Measurements from ENCODE around the gene SLC30A2. TPM values are rescaled to one million over a fixed set of nuclear protein-coding genes. Genes with fewer than 3 reads are reported as not detected.

Gene SLC30A2
- polyA plus RNA-seq, 3 donors, result not detected

DNA sequence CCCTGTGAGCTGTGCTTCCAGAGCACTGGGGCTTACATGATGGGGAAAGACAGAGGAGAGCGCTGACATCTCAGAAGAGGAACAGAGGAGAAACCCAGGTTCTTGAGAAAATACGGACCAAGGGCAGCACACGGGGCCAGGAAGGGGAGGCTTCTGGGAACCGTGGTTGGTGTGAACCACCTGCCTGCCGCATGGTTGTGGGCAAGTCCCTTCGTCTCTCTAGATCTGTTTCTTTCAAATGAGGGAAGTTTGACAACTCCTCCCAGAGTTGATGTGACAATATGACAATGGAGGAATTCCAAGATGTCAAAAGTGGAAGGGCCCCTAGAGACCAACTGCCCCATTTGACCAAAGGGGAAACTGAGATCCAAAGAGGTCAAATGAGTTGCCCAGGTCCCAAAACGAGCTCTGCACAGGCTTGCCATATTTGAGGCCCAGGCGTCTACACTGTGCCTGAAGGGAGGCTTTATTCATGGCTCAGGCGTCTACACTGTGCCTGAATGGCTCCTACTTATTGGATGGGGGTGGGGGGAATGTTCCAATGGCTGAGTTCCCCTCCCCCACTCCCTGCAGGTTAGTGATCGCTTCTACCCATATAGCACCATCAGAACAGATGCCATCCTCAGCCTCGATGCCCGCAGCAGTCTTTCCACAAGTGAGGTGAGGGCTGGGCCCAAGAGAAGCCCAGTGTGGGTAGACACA is 13.1 kb downstream of the SLC30A2 start:
- DNase-seq, result peak in 1 of 3 donors; percentile 48
- peaks cover 0 to 5% (median 0%) of the 10 kb centered on the region in 7 donors for H3K9me3 Mint-ChIP-seq
- no peak overlapping the region for H3K9ac ChIP-seq (ENCODE audit: insufficient read depth, low read length, poor library complexity, severe bottlenecking)
- WGBS (ENCODE audit: insufficient coverage), result 90% methylated on average over 3 of the region's 12 CpGs
- intact Hi-C loops (cut with micrococcal nuclease), result loop anchor here (10.0 kb wide), 1 partner anchor 112 kb away; no protein-coding TSS in a partner anchor
- H3K4me1 Mint-ChIP-seq, result peaks cover 15% of the 10 kb centered on the region
- H3K27me3 ChIP-seq (ENCODE audit: control insufficient read depth in 2 of 2, insufficient read depth in 2 of 2, low read length in 2 of 2), result peaks cover 0 to 24% of the 10 kb centered on the region in 2 donors
- H3K36me3 ChIP-seq (replicated peaks in 1 of 2; ENCODE audit: control insufficient read depth in 1 of 2, insufficient read depth in 2 of 2, low read length in 2 of 2), result no peaks in the 10 kb centered on the region
- no peak overlapping the region for H3K4me3 Mint-ChIP-seq
- no peak overlapping the region for H3K27ac ChIP-seq (ENCODE audit: low read depth in 1 of 2, low read length in 2 of 2)
- H3K79me2 ChIP-seq (ENCODE audit: insufficient read depth, low read length), result no peaks in the 10 kb centered on the region
- H3K9me3 ChIP-seq (replicated peaks in 1 of 2; ENCODE audit: control insufficient read depth in 1 of 2, insufficient read depth in 1 of 2, low read length in 2 of 2), result no peaks in the 10 kb centered on the region
- no peak overlapping the region for H3K4me3 ChIP-seq (replicated peaks in 1 of 3; ENCODE audit: low read depth in 2 of 3, low read length in 3 of 3)
- no peaks in the 10 kb centered on the region for H4K20me1 ChIP-seq (ENCODE audit: insufficient read depth, low read length)
- H3K4me2 ChIP-seq (replicated peaks; ENCODE audit: extremely low read depth, low read length, poor library complexity, severe bottlenecking), result no peak overlapping the region
- peak overlapping the region in 1 of 7 donors; percentile 28 for H3K27ac Mint-ChIP-seq
- no peaks in the 10 kb centered on the region for H3K36me3 Mint-ChIP-seq
- no peak overlapping the region for H2AFZ ChIP-seq (ENCODE audit: insufficient read depth, low read depth, low read length, poor library complexity, severe bottlenecking)
- peaks cover 11 to 21% of the 10 kb centered on the region in 2 donors for H3K4me1 ChIP-seq (ENCODE audit: control insufficient read depth in 1 of 2, insufficient read depth in 2 of 2, low read length in 2 of 2)
- H3K27me3 Mint-ChIP-seq (ENCODE audit: low read depth in 3 of 3), result peaks cover 21 to 28% (median 27%) of the 10 kb centered on the region in 3 donors
- TF ChIP-seq, protein P1, sequence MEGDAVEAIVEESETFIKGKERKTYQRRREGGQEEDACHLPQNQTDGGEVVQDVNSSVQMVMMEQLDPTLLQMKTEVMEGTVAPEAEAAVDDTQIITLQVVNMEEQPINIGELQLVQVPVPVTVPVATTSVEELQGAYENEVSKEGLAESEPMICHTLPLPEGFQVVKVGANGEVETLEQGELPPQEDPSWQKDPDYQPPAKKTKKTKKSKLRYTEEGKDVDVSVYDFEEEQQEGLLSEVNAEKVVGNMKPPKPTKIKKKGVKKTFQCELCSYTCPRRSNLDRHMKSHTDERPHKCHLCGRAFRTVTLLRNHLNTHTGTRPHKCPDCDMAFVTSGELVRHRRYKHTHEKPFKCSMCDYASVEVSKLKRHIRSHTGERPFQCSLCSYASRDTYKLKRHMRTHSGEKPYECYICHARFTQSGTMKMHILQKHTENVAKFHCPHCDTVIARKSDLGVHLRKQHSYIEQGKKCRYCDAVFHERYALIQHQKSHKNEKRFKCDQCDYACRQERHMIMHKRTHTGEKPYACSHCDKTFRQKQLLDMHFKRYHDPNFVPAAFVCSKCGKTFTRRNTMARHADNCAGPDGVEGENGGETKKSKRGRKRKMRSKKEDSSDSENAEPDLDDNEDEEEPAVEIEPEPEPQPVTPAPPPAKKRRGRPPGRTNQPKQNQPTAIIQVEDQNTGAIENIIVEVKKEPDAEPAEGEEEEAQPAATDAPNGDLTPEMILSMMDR (IDR thresholded peaks at IDR 0.05), result no peak

DNA sequence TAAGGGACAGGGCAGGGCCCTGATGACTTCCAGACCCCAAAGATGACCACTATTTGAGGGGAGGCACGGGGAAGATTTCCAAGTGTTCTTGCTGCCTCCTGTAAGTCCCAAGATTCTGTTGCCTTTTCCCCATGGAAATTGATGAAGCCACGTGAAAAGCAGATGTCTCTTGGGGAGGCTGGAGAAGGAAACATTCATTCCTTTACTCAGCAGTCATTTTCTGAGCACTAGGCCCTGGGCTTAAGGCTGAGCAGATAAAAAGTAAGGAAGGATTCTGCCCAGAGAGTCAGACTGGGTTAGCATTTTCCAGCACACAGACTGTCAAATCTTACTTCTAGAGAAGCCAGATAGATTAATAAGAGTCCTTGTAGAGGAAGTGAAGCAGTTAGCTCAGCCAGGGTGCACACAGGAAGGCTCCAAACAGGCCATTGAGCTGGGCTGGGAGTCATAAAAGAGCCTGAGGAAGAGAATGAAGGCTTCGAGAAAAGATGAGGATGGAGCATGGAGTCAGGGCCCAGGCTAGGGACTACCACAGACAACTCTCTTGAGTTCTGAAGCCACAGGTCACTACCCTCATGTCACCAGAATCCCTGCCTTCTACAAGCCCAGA is 14.2 kb downstream of the SLC30A2 start:
- Histone ChIP-seq H4K20me1 (ENCODE audit: insufficient read depth, low read length) (no peaks in the 10 kb centered on the region), H3K36me3 (replicated peaks in 1 of 2; ENCODE audit: control insufficient read depth in 1 of 2, insufficient read depth in 2 of 2, low read length in 2 of 2) (no peaks in the 10 kb centered on the region), H3K4me3 (replicated peaks in 1 of 3; ENCODE audit: low read depth in 2 of 3, low read length in 3 of 3) (no peak overlapping the region), H3K27me3 (ENCODE audit: control insufficient read depth in 2 of 2, insufficient read depth in 2 of 2, low read length in 2 of 2) (peaks cover 0 to 21% of the 10 kb centered on the region in 2 donors), H3K4me1 (ENCODE audit: control insufficient read depth in 1 of 2, insufficient read depth in 2 of 2, low read length in 2 of 2) (peaks cover 11 to 21% of the 10 kb centered on the region in 2 donors), H3K9me3 (replicated peaks in 1 of 2; ENCODE audit: control insufficient read depth in 1 of 2, insufficient read depth in 1 of 2, low read length in 2 of 2) (no peaks in the 10 kb centered on the region), H3K4me2 (replicated peaks; ENCODE audit: extremely low read depth, low read length, poor library complexity, severe bottlenecking) (no peak overlapping the region), H3K27ac (ENCODE audit: low read depth in 1 of 2, low read length in 2 of 2) (no peak overlapping the region), H3K9ac (ENCODE audit: insufficient read depth, low read length, poor library complexity, severe bottlenecking) (no peak overlapping the region), H2AFZ (ENCODE audit: insufficient read depth, low read depth, low read length, poor library complexity, severe bottlenecking) (no peak overlapping the region), H3K79me2 (ENCODE audit: insufficient read depth, low read length) (no peaks in the 10 kb centered on the region)
- Mint-ChIP-seq H3K9me3 (peaks cover 0 to 5% (median 0%) of the 10 kb centered on the region in 7 donors), H3K4me1 (peaks cover 20% of the 10 kb centered on the region), H3K36me3 (no peaks in the 10 kb centered on the region), H3K27me3 (ENCODE audit: low read depth in 3 of 3) (peaks cover 21 to 24% (median 23%) of the 10 kb centered on the region in 3 donors), H3K4me3 (no peak overlapping the region), H3K27ac (peak overlapping the region in 1 of 7 donors; percentile 9)
- intact Hi-C loops (cut with micrococcal nuclease), result loop anchor here (10.0 kb wide), 1 partner anchor 113 kb away; no protein-coding TSS in a partner anchor
- DNase-seq, result no peak
- WGBS (ENCODE audit: insufficient coverage), result no CpG with 5 or more reads among the region's 3 CpGs
- TF ChIP-seq, protein P1 (IDR thresholded peaks at IDR 0.05), result no peak

All from CD14-positive monocyte (primary cell).